Measurements from ENCODE around the gene SLC45A3.

DNA sequence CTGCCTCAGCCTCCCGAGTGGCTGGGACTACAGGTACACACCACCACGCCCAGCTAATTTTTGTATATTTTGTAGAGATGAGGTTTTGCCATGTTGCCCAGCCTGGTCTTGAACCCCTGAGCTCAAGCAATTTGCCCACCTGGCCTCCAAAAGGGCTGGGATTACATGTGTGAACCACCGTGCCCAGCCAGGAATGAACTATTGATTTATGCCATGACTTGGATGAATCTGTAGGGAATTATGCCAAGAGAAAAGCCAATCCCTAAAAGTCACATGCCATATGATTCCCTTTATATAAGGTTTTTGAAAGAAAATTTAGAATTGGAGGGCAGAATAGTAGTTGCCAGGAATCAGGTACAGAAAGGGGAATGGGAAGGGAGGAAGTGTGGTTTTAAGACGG lies 19.1 kb upstream of the SLC45A3 start:
- TF ChIP-seq, protein P1, sequence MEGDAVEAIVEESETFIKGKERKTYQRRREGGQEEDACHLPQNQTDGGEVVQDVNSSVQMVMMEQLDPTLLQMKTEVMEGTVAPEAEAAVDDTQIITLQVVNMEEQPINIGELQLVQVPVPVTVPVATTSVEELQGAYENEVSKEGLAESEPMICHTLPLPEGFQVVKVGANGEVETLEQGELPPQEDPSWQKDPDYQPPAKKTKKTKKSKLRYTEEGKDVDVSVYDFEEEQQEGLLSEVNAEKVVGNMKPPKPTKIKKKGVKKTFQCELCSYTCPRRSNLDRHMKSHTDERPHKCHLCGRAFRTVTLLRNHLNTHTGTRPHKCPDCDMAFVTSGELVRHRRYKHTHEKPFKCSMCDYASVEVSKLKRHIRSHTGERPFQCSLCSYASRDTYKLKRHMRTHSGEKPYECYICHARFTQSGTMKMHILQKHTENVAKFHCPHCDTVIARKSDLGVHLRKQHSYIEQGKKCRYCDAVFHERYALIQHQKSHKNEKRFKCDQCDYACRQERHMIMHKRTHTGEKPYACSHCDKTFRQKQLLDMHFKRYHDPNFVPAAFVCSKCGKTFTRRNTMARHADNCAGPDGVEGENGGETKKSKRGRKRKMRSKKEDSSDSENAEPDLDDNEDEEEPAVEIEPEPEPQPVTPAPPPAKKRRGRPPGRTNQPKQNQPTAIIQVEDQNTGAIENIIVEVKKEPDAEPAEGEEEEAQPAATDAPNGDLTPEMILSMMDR (IDR thresholded peaks at IDR 0.05): no peak
- TF ChIP-seq POLR2A (IDR thresholded peaks at IDR 0.05): no peak

All from stomach (tissue), 4 donors.